Measurements from ENCODE around the gene APLP2. TPM values are rescaled to one million over a fixed set of nuclear protein-coding genes. Genes with fewer than 3 reads are reported as not detected.

The APLP2 gene
- total and polyA plus RNA-seq, 10 donors: 47.4 to 248 (median 181) TPM

DNA sequence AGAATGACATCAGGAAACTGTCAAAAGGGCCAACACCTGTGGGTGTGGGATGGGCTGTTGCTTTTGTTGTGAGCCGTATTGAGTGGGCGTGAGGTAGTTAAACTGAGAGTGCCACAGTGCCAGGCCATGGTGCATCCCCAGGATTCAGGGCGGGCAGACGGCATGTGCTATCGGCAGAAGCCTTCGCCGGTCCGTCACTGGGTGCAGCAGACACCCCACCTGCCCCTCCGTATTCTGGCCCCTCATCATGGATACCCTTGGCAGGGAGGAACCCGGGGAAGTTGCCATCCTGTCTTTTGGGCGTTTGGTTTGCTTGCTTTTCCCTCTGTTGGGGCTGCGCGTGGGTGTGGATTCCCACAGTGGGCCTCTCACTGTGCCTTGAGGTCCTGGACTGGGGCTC lies 117.4 kb downstream of the APLP2 start:
- H3K27ac ChIP-seq: no peak overlapping the region
- no peak for DNase-seq
- H3K36me3 ChIP-seq: peaks cover 0 to 28% (median 0%) of the 10 kb centered on the region in 6 donors
- TF ChIP-seq, protein P1, sequence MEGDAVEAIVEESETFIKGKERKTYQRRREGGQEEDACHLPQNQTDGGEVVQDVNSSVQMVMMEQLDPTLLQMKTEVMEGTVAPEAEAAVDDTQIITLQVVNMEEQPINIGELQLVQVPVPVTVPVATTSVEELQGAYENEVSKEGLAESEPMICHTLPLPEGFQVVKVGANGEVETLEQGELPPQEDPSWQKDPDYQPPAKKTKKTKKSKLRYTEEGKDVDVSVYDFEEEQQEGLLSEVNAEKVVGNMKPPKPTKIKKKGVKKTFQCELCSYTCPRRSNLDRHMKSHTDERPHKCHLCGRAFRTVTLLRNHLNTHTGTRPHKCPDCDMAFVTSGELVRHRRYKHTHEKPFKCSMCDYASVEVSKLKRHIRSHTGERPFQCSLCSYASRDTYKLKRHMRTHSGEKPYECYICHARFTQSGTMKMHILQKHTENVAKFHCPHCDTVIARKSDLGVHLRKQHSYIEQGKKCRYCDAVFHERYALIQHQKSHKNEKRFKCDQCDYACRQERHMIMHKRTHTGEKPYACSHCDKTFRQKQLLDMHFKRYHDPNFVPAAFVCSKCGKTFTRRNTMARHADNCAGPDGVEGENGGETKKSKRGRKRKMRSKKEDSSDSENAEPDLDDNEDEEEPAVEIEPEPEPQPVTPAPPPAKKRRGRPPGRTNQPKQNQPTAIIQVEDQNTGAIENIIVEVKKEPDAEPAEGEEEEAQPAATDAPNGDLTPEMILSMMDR (IDR thresholded peaks at IDR 0.05 in 8 of 11, conservative IDR thresholded peaks at IDR 0.05 in 3 of 11): no peak
- TF ChIP-seq POLR2AphosphoS5 (IDR thresholded peaks at IDR 0.05) (no peak), POLR2A (IDR thresholded peaks at IDR 0.05) (no peak)
- no peaks in the 10 kb centered on the region for H3K9me3 ChIP-seq
- WGBS, 5 donors: 89 to 97% (median 93%) methylated on average over 13 of the region's 13 CpGs
- H3K4me3 ChIP-seq: no peak overlapping the region
- intact Hi-C loops (cut with DNase I; ENCODE audit: low total_unique reads): no loop called here
- peaks cover 0 to 5% (median 3%) of the 10 kb centered on the region in 6 donors for H3K4me1 ChIP-seq
- H3K27me3 ChIP-seq (replicated peaks in 1 of 7): no peaks in the 10 kb centered on the region

DNA sequence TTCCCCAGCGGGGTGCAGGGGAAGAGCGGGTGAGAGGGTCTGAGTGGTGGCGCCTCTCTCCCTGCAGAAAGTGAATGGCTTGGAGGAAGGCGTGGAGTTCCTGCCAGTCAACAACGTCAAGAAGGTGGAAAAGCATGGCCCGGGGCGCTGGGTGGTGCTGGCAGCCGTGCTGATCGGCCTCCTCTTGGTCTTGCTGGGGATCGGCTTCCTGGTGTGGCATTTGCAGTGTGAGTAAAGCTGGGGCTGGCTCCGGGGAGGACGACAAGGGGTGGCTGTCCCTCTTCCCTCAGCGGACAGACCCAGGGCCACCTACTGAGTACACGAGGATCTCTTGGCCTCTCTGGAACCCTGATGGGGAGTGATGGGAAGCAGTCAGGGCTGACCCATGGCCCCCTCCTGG lies 118.4 kb downstream of the APLP2 start:
- no peak for TF ChIP-seq POLR2AphosphoS5 (IDR thresholded peaks at IDR 0.05)
- TF ChIP-seq POLR2A (IDR thresholded peaks at IDR 0.05): no peak
- TF ChIP-seq, protein P1 (IDR thresholded peaks at IDR 0.05 in 8 of 11, conservative IDR thresholded peaks at IDR 0.05 in 3 of 11): no peak
- Histone ChIP-seq H3K4me1 (no peaks in the 10 kb centered on the region), H3K4me3 (no peak overlapping the region), H3K36me3 (peaks cover 0 to 36% (median 0%) of the 10 kb centered on the region in 6 donors), H3K27me3 (replicated peaks in 1 of 7) (no peaks in the 10 kb centered on the region), H3K9me3 (no peaks in the 10 kb centered on the region), H3K27ac (no peak overlapping the region)
- 88 to 95% (median 92%) methylated on average over 10 to 14 of the region's 14 CpGs for WGBS, 5 donors
- intact Hi-C loops (cut with DNase I; ENCODE audit: low total_unique reads): no loop called here
- no peak for DNase-seq

DNA sequence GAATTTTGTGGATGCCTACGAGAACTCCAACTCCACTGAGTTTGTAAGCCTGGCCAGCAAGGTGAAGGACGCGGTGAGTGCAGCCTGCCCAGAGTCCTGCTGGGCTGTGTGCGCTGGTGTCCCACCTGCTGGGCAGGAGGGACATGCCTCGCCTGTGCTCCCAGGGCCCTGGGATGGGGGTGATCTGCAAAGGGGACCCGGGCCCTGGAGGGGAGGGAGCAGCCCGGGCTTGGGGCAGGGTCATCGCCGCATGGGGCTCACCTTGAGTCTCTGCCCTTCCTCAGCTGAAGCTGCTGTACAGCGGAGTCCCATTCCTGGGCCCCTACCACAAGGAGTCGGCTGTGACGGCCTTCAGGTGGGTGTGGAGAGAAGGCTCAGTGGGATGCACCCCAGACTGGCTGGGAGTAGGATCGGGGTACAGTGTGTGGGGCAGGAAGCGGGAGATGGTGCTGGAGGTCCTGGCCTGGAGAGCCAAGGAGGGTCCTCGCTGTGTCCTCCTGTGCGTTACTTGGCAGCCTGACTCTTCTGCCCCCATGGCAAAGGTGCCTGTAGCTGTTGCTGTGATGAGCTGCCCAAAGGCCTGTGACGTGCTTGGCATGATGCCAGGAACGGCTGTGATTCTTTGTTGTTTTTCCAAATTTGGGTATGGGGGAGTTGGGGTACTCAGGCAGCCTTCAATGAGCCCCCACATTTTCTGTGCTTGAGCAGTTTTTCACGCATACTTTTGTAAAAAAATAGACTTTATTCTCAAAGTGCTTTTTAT lies 119.1 kb downstream of the APLP2 start:
- Histone ChIP-seq H3K9me3 (no peaks in the 10 kb centered on the region), H3K4me1 (no peaks in the 10 kb centered on the region), H3K36me3 (peaks cover 0 to 40% (median 0%) of the 10 kb centered on the region in 6 donors), H3K4me3 (no peak overlapping the region), H3K27ac (no peak overlapping the region), H3K27me3 (replicated peaks in 1 of 7) (no peaks in the 10 kb centered on the region)
- WGBS, 5 donors: 85 to 90% (median 88%) methylated on average over 18 to 19 of the region's 19 CpGs
- intact Hi-C loops (cut with DNase I; ENCODE audit: low total_unique reads): no loop called here
- DNase-seq: no peak
- TF ChIP-seq, protein P1 (IDR thresholded peaks at IDR 0.05 in 8 of 11, conservative IDR thresholded peaks at IDR 0.05 in 3 of 11): no peak
- TF ChIP-seq POLR2A (IDR thresholded peaks at IDR 0.05): no peak
- no peak for TF ChIP-seq POLR2AphosphoS5 (IDR thresholded peaks at IDR 0.05)

DNA sequence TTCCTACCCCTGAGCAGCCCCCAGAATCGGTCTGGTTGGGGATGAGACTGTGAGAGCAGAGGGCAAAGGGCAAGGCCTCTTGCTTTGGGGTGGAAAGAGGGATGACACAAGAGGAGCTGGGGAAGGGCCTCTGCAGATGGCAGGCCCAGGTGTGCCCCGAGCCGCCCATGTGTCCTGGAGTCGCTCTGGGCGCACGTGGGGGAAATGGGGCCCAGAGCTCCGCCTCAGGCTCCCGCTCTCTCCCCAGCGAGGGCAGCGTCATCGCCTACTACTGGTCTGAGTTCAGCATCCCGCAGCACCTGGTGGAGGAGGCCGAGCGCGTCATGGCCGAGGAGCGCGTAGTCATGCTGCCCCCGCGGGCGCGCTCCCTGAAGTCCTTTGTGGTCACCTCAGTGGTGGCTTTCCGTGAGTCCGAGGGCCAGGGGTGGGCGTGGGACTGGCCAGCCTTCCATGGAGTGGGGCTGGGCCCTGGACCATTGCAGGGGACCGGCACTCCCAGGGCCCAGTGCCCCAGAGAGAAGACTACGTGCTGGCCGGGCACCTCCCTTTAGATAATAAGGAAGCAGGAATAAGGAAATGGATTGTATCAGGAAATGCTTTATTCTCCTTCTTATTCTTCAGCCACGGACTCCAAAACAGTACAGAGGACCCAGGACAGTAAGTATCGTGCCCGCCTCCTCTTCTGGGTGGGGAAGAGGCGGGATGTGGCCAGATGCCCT lies 120.0 kb downstream of the APLP2 start:
- intact Hi-C loops (cut with DNase I; ENCODE audit: low total_unique reads): no loop called here
- no peak for DNase-seq
- 76 to 87% (median 85%) methylated on average over 21 to 32 of the region's 32 CpGs for WGBS, 5 donors
- Histone ChIP-seq H3K27me3 (replicated peaks in 1 of 7) (no peaks in the 10 kb centered on the region), H3K36me3 (peaks cover 0 to 49% (median 0%) of the 10 kb centered on the region in 6 donors), H3K9me3 (no peaks in the 10 kb centered on the region), H3K4me1 (no peaks in the 10 kb centered on the region), H3K27ac (no peak overlapping the region), H3K4me3 (no peak overlapping the region)
- TF ChIP-seq, protein P1 (IDR thresholded peaks at IDR 0.05 in 8 of 11, conservative IDR thresholded peaks at IDR 0.05 in 3 of 11): no peak
- TF ChIP-seq POLR2AphosphoS5 (IDR thresholded peaks at IDR 0.05) (no peak), POLR2A (IDR thresholded peaks at IDR 0.05) (no peak)
